ENCODE measurements around the gene FBXO31.
"Not testable (repeated sequence)": the region's sequence is repeated elsewhere in the genome, so short reads cannot be mapped to it uniquely, and the experiment has no call there.

The FBXO31 gene

DNA sequence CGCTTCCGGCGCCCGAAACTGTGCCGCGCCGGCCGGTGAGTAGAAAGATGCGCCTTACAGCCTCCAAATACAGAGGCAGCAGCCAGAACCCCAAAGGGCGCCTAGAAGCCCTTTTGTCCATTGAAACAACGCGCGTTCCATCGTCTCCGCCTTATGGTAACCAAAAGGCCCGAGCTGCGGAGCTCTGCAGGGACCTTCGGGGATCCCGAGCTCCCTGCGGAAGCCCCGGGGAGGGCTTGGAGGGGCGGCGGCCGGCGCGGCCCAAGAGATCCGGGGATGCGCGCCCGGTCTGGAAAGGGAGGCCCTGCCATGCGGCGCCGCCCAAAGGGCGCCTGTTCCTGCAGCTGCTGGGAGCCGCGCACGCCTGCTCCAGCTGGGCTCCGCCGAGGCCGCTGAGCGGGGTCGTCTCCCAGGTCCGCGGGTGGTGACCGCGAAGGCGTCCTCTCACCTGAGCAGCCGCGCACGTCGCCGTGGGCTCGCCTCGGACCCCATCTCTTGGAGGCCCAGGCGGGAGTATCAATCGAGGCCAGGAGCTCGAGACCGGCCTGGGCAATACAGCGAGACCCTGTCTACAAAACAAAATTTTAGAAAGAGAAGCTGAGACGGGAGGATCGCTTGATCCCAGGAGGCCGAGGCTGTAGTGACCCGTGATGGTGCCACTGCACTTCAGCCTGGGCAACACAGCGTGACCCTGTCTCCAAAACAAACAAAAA is 742 bp upstream of the FBXO31 start:
- peak; percentile 81 for DNase-seq

DNA sequence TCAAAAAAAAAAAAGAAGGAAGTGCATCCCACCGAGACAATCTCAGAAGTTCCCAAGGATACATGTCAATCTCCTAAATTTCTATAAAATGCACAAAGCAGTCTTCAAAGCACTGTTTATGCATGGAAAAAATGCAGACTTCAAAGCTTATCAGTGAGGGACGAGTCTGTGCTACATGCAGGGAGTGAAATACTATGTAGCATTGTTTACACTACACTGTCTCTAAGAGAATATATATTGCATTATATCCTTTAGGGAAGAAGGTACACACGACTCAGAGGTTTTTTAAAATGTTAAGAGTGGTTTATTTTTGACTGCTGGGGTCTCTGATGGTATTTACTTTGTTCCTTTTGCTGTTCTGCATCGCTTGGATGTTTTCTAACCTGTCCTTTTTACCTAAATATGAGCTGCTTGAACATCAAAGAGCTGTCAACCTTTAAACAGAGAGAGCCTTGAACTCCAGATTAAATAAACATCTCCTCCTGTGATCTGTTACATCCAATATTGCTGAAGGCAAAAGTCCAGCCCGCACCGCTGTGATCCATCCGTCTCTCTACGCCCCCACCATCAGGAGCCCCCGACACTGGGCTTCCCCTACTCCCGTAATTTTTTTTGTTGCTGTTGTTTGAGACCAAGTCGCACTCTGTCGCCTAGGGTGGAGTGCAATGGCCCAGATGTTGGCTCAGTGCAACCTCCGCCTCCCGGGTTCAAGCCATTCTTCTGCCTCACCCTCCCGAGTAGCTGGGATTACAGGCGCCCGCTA is 1.4 kb downstream of the FBXO31 start:
- peak; percentile 56 for DNase-seq

DNA sequence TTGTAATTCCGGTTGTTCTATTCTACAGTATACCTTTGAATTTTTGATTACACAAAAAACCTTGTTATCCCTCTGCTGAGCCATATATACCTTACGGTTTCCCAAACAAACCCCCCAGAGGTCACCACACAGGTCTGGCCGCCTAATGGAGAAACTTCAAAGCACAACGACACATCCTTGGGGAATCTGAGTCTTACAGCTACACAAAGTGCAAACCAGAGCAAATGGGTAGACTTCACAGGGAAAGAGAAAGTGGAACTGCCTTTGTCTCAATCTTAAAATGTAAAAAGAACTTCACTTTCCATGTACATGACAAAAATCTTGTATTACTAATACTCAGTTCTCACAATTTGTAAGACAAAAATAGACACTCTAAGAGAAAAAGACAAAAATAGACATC is 2.7 kb downstream of the FBXO31 start:
- no peak for DNase-seq

DNA sequence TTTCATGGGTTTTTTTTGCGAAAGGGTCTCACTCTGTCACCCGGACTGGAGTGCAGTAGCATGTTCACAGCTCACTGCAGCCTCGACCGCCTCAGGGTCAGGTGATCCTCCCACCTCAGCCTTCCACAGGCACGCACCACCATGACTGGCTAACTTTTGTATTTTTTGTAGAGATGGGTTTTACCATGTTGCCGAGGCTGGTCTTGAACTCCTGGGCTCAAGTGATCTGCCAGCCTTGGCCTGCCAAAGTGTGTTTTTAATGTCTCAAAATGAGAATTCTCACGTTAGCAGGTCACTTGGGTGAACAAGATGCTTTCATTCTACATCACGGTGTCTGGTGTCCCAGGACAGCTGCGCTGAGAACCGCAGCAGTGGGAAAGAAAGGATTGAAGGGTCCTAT is 3.2 kb downstream of the FBXO31 start:
- no peak for DNase-seq

DNA sequence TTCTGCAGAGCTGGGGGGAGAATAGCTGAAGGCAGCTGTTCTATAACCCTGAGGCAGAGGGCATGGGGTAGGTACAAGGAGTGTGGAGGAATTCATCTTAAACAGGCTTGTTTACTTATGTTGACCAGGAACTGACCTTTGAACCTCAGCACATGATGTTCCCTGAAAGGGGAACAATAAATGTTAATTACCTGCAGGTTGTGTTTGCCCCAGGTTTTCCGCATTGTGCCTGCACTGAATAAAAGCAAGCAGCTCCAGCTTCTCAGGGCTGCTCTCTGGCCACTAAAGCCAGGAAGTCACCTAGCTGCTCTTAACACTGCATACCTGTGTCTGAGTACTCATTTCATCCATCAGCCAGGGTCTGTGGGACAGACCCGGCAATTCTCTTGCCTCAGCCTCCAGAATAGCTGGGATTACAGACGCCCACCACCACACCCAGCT is 4.2 kb downstream of the FBXO31 start:
- DNase-seq: peak; percentile 8

DNA sequence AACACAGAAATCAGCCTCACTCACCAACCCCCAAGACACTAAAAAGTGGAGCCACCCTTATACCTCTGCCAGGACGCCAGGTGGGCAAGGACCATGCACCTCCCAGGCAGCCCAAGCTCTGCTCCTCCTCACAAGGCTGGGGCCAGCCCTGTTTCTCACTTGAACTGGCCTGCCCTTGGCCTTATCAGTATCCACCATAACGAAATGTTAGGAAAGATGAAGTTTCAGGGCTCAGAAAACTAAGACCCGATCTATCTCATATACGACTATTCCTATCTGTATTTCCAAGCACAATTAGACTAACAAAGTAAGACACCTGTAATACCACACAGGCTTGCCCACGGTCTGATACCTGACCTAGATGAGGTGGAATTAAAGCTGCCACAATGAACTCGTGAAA is 6.9 kb downstream of the FBXO31 start:
- DNase-seq: no peak

DNA sequence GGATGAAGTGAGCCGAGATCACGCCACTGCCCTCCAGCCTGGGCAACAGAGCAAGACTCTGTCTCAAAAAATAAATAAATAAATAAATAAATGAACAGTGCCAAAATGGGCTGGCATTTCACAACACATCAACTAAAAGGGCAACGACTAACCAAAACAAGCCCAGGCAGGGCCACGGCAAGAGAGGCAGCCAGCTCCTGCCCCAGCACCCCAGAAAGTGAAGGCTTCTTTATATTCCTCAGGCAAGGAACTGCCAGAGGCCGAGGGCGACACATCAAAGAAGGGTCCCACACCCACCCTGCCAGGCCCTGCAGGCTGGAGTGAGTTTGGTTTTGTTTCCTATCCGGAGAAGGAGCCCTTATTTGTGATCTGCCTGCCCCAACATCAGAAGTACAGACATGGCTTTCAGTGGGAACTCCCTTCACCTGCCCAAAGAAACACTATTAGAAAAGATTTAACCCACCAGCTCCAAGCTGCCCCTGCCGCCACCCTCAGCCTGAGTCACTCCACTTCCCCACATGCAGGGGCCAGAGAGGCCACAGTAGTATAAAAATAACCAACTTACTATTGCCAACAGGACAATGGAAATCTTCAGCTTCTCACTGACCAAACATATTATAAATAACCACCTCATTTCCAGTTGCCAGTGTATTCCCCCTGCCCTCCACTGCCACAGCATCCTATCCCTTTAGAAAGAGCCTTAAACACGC is 8.0 kb downstream of the FBXO31 start:
- no peak for DNase-seq

DNA sequence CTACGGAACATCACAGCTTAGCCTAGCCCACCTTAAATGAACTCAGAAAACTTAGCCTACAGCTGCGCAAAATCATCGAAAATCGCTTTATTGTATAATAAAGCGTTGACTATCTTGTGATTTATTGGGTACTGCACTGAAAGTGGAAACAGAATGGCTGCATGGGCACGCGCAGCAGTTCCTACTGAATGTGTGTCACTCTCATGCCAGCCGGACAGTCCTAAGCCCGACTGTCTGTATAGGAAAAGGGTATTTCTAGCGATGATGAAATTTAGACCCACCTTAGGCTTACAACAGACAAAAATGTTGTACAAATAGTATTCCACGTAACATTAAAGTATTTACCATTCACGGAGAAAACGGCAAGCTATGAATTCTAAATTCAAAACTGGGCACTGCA is 9.3 kb downstream of the FBXO31 start:
- no peak for DNase-seq

DNA sequence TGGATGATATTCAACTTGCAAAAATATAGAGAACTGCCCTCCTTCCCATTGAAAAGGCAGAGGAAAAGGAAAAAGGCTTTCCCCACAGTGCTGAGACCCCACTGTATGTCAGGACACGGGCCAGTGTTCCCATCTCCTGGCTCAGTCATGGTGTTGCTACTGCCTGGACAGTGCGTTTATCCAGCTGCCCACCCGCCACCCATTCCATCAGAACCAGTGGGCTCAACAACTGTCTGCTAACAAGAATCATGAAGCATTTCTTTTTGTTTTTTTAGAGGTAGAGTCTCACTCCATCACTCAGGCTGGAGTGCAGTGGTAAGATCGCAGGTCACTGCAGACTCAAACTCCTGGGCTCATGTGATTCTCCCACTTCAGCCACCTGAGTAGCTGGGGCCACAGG is 11.3 kb downstream of the FBXO31 start:
- DNase-seq: no peak

DNA sequence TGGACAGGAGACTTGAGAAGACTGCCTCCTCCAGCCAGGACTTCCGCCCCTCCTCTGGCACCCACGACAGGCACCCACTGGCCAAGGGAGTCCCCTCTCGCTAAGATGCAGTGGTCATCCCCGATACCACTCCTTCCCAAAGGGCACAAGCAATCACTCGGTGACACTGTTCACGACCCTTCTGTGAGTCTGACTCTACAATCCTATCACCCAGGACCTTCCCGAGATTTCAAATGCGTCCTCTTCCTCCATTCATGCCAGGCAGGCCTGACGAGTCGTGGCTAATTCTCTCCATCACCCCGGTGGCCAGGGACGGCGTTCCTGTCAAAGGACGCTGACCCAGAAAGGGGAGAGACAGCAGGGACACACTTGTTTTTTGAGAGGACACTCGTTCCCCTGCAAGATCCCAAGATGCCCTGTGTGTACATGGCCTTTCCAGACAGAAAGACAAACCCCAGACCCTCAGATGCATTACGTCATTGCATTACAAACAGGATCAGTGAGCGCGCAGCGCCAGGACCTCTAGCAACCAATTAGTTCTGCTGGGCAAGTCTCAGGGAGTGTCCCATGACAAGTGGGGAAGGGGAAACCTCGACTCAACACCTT is 12.2 kb downstream of the FBXO31 start:
- DNase-seq: no peak

DNA sequence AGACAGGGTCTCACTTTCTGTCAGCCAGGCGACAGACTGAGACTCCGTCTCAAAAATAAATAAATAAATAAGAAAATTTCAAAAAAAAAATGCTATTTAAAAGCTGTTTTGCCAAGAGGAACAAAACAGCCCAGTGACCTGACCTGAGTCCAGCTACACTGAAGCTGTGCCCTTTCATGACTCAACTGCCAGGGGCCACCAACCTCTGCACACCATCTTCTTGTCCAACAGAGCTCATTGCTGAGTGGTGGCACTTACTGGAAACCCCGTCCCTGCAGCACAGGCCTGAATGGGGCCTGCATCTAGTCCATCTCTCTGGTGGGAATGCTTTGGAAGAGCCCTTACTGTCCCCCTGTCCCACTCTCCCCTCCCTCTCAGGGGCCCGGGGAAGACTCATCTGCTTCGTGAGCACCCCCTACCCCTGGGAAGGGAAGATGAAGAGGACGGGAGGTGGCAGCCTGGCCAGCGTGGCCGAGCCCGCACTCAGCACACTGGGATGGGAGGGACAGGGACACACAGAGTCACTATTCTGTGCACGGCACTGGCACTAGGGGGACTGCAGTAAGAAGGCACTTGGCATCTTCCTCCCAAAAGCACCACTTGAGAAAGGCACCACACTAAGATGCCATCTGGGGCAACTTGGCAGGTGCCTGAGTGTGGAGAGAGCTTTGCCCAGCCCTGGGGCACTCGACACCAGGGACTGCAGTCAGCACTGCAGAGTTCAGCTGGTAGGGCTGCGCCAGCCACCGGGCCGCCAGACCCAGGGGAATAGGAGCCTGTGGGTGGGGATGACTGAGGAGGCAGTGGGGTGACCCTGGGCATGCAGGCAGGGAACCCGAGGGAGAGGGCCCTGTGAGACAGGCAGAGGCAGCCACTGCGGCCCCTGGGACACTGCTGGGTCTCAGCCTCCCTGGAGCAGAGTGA is 13.5 kb downstream of the FBXO31 start:
- DNase-seq: no peak

DNA sequence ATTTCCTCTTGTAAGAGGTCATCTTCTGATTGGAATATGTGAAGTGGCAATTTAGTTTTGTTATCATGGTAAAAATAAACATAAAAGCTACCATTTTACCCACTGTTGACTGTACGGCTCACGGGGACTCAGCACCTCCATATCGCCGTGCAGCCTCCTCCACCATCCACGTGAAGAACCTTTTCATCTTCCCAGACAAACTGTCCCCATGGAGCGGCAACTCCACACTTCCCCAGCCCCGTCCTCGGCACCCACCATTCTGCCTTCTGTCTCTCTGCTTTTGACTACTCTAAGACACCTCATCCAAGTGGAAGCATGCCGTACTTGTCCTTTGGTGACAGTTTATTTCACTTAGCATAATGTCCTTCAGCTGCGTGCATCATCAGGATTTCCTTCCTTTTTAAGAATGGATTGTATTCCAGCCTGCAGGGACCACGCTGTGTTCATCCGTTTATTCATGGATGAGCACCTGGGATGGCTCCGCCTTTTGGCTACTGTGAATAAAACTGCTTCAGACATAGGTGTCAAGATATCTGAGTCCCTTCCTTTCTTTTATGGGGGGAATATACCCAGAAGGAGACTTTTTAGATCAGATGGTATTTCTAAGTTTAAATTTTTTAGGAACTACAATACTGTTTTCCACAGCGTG is 14.3 kb downstream of the FBXO31 start:
- DNase-seq: no peak

DNA sequence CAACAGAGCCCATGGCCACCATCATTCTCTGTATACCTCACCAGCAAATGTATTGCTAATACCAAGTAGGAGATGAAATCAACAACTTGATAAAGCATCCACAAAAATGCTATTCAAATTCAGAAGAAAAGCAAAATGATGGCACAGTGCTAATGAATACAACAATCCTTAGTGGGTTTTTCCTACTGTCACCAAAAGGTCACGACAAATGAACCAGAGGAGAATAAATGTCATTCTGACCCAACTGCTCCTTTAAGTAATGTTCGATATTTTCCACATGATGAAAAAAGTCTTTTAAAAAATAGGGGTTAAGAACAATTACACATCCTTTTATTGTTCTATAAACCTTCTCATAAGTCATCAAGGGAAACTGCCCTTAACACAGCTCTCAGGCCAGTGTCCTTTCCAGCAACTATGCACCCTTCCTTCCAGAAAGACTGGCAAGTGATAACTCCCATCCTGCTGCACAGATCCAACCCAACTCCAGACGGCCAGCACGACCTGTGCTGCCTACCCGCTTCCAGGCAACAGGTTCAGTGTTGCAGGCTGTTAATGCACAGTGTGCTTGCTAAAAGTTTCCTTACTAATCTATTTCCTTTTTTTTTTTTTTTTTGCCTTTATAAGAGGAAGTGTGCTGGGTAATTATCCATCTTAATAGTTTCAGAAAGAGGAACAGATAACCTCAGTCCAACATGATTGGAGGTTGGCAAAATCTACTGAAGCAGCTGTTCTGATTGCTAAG is 15.4 kb downstream of the FBXO31 start:
- no peak for DNase-seq

DNA sequence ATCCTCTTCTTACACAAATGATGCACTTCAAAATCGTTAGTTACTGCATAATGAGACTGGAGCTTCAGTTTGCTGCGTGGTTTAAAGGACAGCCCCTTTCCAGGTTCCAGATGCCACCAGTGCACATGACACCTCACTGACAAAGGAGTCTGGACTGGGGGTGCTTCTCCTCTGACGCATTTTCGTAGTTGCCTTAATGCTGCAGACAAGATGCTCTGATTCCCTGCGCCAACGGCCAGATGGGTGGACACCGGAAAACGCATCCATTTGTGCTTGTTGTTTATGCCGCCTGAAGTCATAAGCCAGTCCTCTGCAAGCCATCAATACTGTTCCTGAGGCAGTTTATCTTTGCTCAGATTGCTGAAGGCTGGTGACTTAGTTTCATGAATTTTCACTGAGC is 16.0 kb downstream of the FBXO31 start:
- DNase-seq: no peak

DNA sequence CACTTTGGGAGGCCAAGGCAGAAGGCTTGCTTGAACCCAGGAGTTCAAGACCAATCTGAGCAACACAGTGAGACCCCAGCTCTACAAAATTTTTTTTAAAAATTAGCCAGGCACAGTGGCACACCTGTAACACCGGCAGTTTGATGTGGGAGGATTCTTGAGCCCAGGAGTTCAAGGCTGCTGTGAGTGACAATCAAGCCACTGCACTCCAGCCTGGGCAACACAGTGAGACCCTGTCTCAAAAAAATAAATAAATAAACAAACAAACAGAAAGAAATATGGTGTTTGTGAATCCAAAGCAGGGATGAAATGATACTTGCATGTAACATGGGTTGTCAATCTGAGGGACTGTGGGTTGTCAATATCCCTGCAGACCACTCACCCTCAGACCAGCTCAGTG is 16.6 kb downstream of the FBXO31 start:
- no peak for DNase-seq

DNA sequence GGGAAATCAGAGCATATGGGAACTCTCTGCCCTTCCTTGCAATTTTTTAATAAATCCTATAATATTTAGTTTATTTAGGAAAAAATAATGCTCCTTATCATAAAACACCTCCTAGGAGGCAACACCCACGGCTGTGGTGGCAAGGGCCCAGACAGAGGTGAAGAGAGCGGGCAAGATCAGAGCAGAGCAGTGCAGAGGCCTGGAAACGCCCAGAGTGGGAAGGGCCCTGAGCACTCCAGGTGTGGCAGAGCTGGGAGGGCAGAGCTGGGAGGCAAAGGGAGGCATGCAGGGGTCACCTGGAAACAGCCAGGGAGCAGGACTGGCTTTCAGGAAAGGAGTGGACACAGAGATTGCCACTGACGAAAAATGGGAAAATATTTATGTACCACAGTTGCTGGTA is 17.3 kb downstream of the FBXO31 start:
- no peak for DNase-seq

DNA sequence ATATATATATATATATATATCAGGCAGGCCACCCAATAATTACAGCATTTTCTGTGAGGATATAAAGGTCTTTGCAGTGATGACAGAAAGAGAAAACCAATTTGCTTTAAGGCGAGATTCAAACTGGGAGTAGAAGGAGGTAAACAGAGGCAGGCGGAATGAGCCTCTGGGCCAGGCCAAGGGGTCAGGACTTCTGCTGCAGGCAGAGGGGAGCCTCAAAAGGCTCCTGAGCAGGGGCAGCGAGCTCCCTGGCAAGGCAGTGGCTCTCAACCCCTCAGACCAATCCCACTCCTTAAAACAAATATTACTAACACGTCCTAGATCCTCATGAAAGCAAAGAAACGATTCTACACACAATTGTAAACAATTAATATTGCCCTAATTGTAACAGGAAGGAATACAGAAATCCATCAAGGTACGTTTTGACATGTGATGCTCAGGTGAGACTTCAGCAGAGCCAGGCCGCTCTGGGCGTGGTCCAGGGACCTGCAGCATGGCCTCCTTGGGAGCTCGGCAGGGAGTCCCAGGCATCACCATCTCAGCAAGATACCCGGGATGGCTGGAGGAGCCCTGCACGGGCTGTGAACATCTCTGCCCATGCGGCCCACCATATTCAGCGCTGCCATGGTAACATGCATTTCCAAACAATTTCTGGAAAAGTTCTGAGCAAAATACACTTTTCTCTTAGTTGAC is 18.4 kb downstream of the FBXO31 start:
- DNase-seq: no peak

DNA sequence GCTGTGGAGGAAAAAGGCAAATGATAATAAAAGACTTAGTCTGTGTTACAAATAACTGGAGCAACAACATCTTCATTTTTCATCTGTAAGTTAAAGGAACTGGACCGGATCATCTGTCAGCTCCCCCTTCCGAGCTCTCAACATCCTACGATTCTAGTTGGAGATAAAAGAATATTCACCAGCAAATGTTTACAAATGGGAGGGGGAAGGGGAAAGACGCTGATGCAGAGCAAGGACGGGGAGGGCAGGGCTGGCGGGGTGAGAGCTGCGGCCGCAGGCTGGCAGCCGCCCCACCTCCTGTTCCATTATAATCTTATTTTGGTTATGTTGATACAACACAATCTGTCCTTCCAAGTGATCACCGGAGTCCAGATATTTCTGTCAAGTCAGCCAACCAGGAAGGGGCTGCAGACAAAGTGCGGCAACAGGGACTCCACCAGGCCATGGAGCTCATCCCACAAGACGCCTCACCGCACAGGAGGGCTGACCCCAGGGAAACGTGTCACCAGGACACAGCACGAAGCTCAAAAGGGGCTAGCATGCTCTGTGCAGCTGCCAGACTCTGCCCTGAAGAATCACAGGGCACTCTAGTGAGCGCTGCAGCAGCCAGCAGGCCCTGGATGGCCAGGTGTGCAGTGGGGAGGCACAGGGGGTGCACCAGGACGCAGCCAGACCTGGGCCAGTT is 19.7 kb downstream of the FBXO31 start:
- no peak for DNase-seq

DNA sequence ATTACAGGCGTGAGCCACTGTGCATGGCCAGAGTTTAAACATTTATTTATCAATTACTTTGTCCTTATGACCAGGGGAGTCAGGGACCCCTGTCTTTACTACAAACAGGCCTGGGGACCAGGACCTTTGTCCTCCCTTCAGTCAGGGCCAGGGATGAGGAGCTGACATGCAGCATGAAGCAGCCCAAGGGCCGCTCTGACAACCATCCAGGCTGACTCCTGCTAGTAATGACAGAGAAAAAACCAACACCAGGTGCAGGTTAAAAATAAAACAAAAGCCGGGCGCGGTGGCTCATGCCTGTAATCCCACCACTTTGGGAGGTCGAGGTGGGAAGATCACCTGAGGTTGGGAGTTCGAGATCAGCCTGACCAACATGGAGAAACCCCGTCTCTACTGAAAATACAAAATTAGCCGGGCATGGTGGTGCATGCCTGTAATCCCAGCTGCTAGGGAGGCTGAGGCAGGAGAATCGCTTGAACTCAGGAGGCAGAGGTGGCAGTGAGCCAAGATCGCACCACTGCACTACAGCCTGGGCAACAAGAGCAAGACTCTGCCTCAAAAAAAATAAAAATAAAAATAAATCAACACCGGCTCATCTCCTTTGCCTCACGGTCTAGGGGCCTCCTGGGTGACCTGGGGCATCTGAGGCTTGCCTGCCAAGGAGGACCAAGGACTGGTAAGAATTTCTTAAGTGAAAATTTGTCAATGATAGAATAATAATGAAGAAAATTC is 20.6 kb downstream of the FBXO31 start:
- DNase-seq: not testable (repeated sequence)
